ENCODE results near the gene UBR1. TPM values are rescaled to one million over a fixed set of nuclear protein-coding genes. Genes with fewer than 3 reads are reported as not detected.

The UBR1 gene
- total RNA-seq, 1 experiment from 2014 or later: 18.9 TPM

DNA sequence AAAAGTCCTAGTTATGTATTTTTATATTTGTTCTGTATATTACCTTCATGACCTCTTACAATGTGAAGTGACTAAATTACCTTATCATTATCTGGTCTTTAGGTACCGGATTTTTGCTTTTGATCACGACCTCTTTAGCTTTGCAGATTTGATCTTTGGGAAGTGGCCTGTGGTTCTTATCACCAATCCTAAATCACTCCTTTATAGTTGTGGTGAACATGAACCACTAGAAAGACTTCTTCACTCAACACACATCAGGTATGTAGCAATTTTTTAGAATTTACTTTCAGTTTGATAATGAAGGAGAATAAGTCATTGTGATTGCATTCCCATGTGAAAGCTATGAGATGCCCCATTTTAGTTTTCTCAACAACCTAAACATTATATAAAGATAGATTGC, 45.9 kb upstream of the UBR1 start:
- DNase-seq (ENCODE audit: low spot score): no peak
- Mint-ChIP-seq H3K36me3 (peaks cover 6% of the 10 kb centered on the region), H3K27ac (no peak overlapping the region; the same call in 1 of the 2 replicates), H3K27me3 (ENCODE audit: low read depth) (no peaks in the 10 kb centered on the region), H3K9me3 (no peaks in the 10 kb centered on the region), H3K4me3 (no peak overlapping the region), H3K4me1 (0 out of 2 replicates have a peak, but pooled peaks cover 3% of the 10 kb centered on the region)
- ChIA-PET CTCF (no interaction called here), POLR2A (no interaction called here)
- TF ChIP-seq, protein P1, sequence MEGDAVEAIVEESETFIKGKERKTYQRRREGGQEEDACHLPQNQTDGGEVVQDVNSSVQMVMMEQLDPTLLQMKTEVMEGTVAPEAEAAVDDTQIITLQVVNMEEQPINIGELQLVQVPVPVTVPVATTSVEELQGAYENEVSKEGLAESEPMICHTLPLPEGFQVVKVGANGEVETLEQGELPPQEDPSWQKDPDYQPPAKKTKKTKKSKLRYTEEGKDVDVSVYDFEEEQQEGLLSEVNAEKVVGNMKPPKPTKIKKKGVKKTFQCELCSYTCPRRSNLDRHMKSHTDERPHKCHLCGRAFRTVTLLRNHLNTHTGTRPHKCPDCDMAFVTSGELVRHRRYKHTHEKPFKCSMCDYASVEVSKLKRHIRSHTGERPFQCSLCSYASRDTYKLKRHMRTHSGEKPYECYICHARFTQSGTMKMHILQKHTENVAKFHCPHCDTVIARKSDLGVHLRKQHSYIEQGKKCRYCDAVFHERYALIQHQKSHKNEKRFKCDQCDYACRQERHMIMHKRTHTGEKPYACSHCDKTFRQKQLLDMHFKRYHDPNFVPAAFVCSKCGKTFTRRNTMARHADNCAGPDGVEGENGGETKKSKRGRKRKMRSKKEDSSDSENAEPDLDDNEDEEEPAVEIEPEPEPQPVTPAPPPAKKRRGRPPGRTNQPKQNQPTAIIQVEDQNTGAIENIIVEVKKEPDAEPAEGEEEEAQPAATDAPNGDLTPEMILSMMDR (IDR thresholded peaks at IDR 0.05): no peak
- no peak for TF ChIP-seq ZNF671 (CRISPR knock-in tag; IDR thresholded peaks at IDR 0.05)
- no peak for TF ChIP-seq ZNF219 (CRISPR knock-in tag; IDR thresholded peaks at IDR 0.05; ENCODE audit: borderline replicate concordance)
- TF ChIP-seq RORB (CRISPR knock-in tag; IDR thresholded peaks at IDR 0.05): no peak
- no peak for TF ChIP-seq NR1H2 (CRISPR knock-in tag; IDR thresholded peaks at IDR 0.05)
- no peak for TF ChIP-seq CREM (CRISPR knock-in tag; IDR thresholded peaks at IDR 0.05)
- no peak for TF ChIP-seq ZNF263 (CRISPR knock-in tag; IDR thresholded peaks at IDR 0.05; ENCODE audit: low read depth)
- TF ChIP-seq, protein P2, sequence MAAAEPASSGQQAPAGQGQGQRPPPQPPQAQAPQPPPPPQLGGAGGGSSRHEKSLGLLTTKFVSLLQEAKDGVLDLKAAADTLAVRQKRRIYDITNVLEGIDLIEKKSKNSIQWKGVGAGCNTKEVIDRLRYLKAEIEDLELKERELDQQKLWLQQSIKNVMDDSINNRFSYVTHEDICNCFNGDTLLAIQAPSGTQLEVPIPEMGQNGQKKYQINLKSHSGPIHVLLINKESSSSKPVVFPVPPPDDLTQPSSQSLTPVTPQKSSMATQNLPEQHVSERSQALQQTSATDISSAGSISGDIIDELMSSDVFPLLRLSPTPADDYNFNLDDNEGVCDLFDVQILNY (CRISPR knock-in tag; IDR thresholded peaks at IDR 0.05): no peak
- no peak for ATAC-seq

DNA sequence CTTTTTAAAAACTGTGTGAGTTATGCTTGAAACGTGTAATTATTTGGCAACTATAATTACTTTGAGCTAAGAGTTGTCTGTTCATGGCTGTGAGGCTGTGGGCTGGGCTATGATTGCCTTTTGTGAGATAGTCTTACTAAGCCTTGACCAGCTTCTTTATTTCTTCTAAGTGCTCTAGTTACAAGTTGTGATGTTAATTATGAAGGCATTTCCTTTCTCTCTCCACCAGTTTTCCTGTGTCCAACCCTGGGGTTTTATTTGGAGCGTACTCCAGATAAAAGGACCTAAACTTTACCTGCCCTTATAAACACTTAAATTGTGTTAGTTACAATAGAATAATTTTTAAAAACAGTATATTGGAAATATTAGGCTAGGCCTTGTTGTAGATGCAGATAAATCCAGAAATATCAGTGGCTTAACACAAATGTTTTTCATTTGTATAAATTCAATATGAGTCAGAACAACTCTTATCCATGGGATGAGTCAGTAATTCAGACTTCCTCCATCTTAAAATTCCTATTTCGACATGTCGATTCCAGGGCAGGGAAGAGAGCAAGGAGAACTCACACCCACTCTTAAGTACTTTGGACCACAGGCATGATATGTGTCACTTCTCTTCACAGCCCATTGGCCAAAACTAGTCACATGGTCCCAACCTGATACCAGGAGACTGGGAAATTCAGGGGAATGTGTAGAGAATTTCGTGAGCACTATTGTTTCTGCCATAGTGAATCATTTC, 44.5 kb upstream of the UBR1 start:
- CTCF ChIA-PET: no interaction called here
- H3K9me3 Mint-ChIP-seq: no peaks in the 10 kb centered on the region
- H3K4me1 Mint-ChIP-seq: 0 out of 2 replicates have a peak, but pooled peaks cover 3% of the 10 kb centered on the region
- no peaks in the 10 kb centered on the region for H3K27me3 Mint-ChIP-seq (ENCODE audit: low read depth)
- H3K36me3 Mint-ChIP-seq: peaks cover 6% of the 10 kb centered on the region
- no peak overlapping the region; the same call in 1 of the 2 replicates for H3K27ac Mint-ChIP-seq
- H3K4me3 Mint-ChIP-seq: no peak overlapping the region
- POLR2A ChIA-PET: no interaction called here
- DNase-seq (ENCODE audit: low spot score) (no peak), ATAC-seq (0 out of 2 replicates have a peak, but pooled peaks have one; percentile 32)
- TF ChIP-seq SOX15 (CRISPR knock-in tag; IDR thresholded peaks at IDR 0.05) (no peak), FOXJ3 (CRISPR knock-in tag; IDR thresholded peaks at IDR 0.05; ENCODE audit: borderline replicate concordance) (no peak), TEAD4 (CRISPR knock-in tag; IDR thresholded peaks at IDR 0.05) (no peak)
- TF ChIP-seq, protein P3, sequence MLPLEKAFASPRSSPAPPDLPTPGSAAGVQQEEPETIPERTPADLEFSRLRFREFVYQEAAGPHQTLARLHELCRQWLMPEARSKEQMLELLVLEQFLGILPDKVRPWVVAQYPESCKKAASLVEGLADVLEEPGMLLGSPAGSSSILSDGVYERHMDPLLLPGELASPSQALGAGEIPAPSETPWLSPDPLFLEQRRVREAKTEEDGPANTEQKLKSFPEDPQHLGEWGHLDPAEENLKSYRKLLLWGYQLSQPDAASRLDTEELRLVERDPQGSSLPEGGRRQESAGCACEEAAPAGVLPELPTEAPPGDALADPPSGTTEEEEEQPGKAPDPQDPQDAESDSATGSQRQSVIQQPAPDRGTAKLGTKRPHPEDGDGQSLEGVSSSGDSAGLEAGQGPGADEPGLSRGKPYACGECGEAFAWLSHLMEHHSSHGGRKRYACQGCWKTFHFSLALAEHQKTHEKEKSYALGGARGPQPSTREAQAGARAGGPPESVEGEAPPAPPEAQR (CRISPR knock-in tag; IDR thresholded peaks at IDR 0.05): no peak
- TF ChIP-seq, protein P4, sequence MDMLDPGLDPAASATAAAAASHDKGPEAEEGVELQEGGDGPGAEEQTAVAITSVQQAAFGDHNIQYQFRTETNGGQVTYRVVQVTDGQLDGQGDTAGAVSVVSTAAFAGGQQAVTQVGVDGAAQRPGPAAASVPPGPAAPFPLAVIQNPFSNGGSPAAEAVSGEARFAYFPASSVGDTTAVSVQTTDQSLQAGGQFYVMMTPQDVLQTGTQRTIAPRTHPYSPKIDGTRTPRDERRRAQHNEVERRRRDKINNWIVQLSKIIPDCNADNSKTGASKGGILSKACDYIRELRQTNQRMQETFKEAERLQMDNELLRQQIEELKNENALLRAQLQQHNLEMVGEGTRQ (CRISPR knock-in tag; IDR thresholded peaks at IDR 0.05): peak; percentile 30; the same call in 1 of the 2 replicates

- Mint-ChIP-seq H3K9me3 (peaks cover 7% of the 10 kb centered on the region), H3K36me3 (peaks cover 3% of the 10 kb centered on the region; the same call in 1 of the 2 replicates), H3K27ac (no peak overlapping the region), H3K27me3 (ENCODE audit: low read depth) (no peaks in the 10 kb centered on the region), H3K4me3 (no peak overlapping the region), H3K4me1 (peaks cover 6% of the 10 kb centered on the region)
- ChIA-PET POLR2A (no interaction called here), CTCF (no interaction called here)
- ATAC-seq (no peak), DNase-seq (ENCODE audit: low spot score) (no peak)
- TF ChIP-seq ELF4 (CRISPR knock-in tag; IDR thresholded peaks at IDR 0.05; ENCODE audit: low read depth): no peak
Observed at GRCh38 chr15:43146184-43146583, 40.3 kb upstream of the UBR1 start.

DNA sequence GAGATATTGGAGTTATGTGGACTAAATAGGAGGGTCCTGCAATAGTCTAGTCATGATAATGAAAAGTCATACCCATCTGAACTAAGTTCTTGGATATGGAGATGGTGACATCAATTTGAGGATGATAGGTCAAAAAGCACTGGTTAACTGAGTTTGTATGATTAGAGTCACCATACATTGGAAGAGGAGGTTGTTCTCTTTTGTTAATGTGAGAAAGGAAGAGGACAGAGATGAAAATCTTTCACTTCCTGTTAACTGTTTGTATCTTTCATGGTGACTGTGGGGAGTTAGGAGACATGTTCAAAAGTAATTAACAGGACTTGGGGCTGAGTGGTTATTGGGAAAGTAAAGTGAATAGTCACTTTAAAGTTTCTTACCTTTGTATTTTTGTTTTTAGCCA, 38.7 kb upstream of the UBR1 start:
- H3K4me1 Mint-ChIP-seq: peaks cover 4% of the 10 kb centered on the region
- DNase-seq (ENCODE audit: low spot score) (no peak), ATAC-seq (no peak)
- CTCF ChIA-PET: interaction anchor here (0.6 kb wide), 1 partner anchor 49 kb away, joined by 3 read pairs; no protein-coding TSS in a partner anchor
- H3K27me3 Mint-ChIP-seq (ENCODE audit: low read depth): no peaks in the 10 kb centered on the region
- H3K27ac Mint-ChIP-seq: no peak overlapping the region
- peaks cover 15% of the 10 kb centered on the region for H3K36me3 Mint-ChIP-seq
- peaks cover 9% of the 10 kb centered on the region for H3K9me3 Mint-ChIP-seq
- H3K4me3 Mint-ChIP-seq: no peak overlapping the region
- POLR2A ChIA-PET: no interaction called here
- TF ChIP-seq ELF4 (CRISPR knock-in tag; IDR thresholded peaks at IDR 0.05; ENCODE audit: low read depth) (no peak), GRHL2 (CRISPR knock-in tag; IDR thresholded peaks at IDR 0.05; ENCODE audit: insufficient replicate concordance, severe bottlenecking) (no peak), NFE2L1 (CRISPR knock-in tag; IDR thresholded peaks at IDR 0.05) (no peak), FOXJ3 (CRISPR knock-in tag; IDR thresholded peaks at IDR 0.05; ENCODE audit: borderline replicate concordance) (no peak), ZNF423 (CRISPR knock-in tag; IDR thresholded peaks at IDR 0.05) (no peak), MYBL2 (CRISPR knock-in tag; IDR thresholded peaks at IDR 0.05) (no peak), ZBTB21 (CRISPR knock-in tag; IDR thresholded peaks at IDR 0.05; ENCODE audit: borderline replicate concordance) (no peak), SMAD3 (CRISPR knock-in tag; IDR thresholded peaks at IDR 0.05; ENCODE audit: borderline replicate concordance) (no peak)
- TF ChIP-seq, protein P5, sequence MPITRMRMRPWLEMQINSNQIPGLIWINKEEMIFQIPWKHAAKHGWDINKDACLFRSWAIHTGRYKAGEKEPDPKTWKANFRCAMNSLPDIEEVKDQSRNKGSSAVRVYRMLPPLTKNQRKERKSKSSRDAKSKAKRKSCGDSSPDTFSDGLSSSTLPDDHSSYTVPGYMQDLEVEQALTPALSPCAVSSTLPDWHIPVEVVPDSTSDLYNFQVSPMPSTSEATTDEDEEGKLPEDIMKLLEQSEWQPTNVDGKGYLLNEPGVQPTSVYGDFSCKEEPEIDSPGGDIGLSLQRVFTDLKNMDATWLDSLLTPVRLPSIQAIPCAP (CRISPR knock-in tag; IDR thresholded peaks at IDR 0.05): no peak
- TF ChIP-seq, protein P6, sequence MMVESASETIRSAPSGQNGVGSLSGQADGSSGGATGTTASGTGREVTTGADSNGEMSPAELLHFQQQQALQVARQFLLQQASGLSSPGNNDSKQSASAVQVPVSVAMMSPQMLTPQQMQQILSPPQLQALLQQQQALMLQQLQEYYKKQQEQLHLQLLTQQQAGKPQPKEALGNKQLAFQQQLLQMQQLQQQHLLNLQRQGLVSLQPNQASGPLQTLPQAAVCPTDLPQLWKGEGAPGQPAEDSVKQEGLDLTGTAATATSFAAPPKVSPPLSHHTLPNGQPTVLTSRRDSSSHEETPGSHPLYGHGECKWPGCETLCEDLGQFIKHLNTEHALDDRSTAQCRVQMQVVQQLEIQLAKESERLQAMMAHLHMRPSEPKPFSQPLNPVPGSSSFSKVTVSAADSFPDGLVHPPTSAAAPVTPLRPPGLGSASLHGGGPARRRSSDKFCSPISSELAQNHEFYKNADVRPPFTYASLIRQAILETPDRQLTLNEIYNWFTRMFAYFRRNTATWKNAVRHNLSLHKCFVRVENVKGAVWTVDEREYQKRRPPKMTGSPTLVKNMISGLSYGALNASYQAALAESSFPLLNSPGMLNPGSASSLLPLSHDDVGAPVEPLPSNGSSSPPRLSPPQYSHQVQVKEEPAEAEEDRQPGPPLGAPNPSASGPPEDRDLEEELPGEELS (CRISPR knock-in tag; IDR thresholded peaks at IDR 0.05): no peak
